Measurements from ENCODE around the gene SLAMF9.
A peak's percentile ranks its signal among the peaks of the same experiment; 100 is the strongest.

The SLAMF9 gene

DNA sequence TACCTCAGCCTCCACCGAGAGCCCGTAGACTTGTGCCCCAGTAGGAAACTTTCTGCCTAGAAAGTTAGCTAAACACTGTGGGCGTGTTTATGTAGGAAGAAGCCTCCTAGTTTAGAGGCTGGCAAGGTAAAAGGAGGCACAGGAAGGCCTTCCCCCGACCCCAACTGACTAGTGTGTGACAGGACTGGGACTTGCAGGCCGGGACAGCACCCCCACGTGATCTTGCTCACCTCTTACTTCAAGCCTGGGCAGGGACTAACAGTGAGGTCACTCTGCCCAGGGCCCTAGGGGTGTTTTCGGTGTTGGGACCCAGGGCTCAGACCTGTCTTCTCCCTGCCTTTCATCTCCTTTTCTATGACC, 28.3 kb downstream of the SLAMF9 start:
- TF ChIP-seq, protein P1, sequence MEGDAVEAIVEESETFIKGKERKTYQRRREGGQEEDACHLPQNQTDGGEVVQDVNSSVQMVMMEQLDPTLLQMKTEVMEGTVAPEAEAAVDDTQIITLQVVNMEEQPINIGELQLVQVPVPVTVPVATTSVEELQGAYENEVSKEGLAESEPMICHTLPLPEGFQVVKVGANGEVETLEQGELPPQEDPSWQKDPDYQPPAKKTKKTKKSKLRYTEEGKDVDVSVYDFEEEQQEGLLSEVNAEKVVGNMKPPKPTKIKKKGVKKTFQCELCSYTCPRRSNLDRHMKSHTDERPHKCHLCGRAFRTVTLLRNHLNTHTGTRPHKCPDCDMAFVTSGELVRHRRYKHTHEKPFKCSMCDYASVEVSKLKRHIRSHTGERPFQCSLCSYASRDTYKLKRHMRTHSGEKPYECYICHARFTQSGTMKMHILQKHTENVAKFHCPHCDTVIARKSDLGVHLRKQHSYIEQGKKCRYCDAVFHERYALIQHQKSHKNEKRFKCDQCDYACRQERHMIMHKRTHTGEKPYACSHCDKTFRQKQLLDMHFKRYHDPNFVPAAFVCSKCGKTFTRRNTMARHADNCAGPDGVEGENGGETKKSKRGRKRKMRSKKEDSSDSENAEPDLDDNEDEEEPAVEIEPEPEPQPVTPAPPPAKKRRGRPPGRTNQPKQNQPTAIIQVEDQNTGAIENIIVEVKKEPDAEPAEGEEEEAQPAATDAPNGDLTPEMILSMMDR (IDR thresholded peaks at IDR 0.05; ENCODE audit: low read depth, low read length), result no peak
- peak overlapping the region; percentile 98 for H3K4me3 ChIP-seq (ENCODE audit: low read depth, low read length)

DNA sequence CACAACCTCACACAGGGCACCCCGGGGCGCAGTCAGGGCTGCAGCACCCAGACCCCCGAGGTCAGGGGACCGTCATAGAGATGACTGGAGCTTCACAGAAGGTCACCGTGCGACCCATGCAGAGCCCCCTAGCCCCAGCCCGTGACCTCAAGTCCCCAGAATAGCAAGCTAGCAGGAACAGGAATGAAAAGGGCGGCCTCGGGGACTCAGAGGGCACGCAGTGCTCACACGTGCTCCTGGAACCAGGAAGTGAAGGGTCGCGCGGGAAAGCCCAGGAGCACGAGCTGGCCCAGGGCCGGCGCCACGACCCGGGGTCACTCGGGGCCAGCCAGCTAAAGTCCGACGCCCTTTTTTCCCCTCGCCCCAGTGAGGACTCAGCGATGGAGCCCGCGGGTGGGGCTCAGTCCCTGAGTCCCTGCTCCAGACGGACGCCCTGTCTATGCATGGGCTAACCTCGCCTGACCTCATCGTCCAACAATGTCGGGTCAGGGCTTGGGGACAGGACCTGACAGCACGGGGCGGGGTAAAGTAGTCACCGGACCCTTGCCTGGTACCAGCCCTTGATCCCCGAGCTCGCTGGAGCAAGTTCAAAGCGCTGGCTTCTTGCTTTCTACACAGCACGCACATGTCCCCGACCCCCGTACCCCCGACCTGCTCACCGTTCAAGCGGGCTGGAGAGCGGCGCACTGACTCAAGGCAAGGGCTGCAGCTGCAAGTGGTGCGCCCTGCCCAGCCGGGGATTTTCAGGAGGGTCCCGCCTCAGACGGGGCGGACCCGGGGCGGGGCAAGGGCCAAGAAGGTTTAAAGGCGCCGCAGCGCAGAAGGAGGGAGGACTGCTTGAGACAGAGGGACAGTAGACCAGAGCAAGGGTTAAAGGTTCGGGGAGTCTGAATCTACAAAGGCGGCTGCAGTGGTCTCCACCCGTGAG, 29.0 kb downstream of the SLAMF9 start, which contains the start of gene TAGLN2:
Gene TAGLN2 (minus strand): TSS at position 717 of the 928 bp plus-strand sequence. CDS start 4,998 bp downstream, outside the sequence.
- TF ChIP-seq, protein P1 (IDR thresholded peaks at IDR 0.05; ENCODE audit: low read depth, low read length), result no peak
- H3K4me3 ChIP-seq (ENCODE audit: low read depth, low read length), result peak within 1 kb of the TSS; percentile 98

DNA sequence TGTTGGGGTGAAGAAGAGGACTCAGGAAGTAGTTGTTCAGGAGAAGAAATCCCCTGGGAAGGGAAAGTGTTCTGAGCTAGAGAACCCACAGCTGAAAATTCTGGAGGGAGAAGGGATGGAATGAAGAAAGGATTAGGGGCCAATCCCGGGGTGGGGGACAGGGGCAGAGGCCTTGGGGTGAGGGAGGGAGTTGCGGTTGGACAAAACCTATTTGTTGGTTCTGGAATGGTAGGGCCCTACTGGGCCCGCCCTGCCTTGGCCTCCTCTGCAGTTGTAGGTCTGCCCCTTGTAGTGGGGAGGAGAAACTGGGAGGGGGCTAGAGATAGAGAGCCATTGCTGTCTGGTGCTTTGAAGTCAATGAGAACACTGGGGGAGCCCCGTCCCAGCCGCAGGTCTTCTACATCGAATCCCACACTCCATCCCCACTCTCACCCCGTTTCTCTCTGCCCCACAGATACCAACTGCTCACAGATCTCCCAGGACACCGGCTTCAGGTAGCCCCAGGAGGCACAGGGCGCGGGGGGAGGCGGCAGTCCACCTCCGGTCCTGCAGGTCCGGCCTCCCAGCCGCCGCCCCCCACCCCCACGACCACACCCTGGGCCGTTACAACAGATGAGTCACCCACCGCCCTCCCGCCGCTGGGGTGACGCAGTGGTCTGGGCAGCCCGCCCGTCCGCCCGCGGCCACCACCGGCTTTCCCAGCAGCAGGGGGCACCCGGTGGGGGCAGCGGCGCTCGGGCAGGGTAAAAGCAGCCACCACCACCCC, 29.8 kb downstream of the SLAMF9 start:
- TF ChIP-seq, protein P1 (IDR thresholded peaks at IDR 0.05; ENCODE audit: low read depth, low read length), result no peak

DNA sequence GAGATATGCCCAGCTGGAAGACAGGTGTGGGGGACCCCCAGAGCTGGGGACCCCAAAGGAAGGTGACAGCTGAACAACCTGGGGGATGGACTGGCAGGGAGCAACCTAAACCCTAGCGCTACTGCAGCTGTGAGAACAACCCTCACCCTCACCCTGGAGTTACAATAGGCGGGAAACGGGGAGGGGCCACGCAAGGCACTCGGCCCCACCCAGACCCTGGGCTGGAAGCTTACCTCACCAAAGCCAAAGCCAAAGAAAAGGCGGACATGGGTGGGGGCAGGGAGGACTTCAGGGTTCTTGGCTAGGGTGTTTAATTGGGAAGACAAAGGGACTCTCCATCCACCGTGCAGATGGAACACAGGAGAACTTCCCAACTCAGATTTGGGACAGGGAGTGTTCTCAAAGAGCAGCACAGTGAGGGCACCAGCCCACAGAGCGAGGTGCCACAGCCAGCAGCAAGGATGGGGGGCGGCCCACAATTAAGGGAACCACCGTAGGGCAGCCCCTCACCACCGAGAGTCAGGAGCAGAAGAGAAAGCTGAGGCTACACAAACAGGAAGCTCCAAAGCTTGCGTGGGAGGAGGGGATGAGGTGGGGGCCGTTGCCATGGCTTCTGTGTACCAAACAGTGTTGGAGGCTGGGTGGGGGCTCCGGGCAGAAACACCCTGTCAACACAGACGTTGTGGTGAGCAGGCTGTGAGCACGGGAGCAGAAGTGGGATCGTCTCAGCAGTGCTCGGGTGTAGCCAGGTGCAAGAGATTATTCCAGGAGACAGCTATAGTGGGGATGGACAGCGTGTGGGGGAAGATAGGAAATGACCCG, 30.6 kb downstream of the SLAMF9 start:
- peak overlapping the region; percentile 98 for H3K4me3 ChIP-seq (ENCODE audit: low read depth, low read length)
- TF ChIP-seq, protein P1 (IDR thresholded peaks at IDR 0.05; ENCODE audit: low read depth, low read length), result no peak

More for the DNA sequence above, 29.8 kb downstream of the SLAMF9 start:
- peak overlapping the region; percentile 98 for H3K4me3 ChIP-seq (ENCODE audit: low read depth, low read length)

DNA sequence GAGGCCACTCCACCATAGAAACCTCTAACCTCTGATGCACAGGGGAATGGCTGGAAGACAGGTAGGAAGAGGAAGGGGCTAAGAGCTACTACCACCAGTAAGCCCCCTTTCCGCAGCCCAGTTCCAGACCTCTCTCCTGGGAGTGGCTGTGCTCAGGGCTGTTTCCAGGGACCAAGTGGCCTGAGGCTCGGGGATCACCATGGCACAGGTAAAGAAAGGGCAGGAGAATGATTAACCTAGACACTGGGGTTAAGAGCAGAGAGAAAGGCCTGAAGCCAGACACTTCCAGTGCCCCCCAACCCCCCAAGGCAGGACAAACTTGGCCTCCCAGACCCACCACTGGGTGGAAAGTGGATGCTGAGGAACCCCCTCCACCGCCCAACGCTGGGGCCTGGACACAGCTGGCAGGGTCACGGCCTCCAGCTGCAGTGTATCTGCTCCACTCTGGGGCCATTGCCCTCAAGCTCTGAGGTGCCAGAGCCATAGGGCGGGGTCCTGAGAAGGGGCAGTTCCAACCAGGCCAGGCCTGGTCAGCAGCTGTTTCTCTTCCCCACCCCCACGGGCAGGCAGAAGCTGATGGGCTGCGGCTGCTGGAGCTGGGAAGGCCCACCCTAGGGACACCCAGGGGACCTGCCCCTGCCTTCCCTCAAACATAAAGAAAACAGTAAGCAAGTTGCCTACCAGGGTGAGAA, 31.4 kb downstream of the SLAMF9 start:
- TF ChIP-seq, protein P1 (IDR thresholded peaks at IDR 0.05; ENCODE audit: low read depth, low read length), result no peak
- H3K4me3 ChIP-seq (ENCODE audit: low read depth, low read length), result peak overlapping the region; percentile 98

DNA sequence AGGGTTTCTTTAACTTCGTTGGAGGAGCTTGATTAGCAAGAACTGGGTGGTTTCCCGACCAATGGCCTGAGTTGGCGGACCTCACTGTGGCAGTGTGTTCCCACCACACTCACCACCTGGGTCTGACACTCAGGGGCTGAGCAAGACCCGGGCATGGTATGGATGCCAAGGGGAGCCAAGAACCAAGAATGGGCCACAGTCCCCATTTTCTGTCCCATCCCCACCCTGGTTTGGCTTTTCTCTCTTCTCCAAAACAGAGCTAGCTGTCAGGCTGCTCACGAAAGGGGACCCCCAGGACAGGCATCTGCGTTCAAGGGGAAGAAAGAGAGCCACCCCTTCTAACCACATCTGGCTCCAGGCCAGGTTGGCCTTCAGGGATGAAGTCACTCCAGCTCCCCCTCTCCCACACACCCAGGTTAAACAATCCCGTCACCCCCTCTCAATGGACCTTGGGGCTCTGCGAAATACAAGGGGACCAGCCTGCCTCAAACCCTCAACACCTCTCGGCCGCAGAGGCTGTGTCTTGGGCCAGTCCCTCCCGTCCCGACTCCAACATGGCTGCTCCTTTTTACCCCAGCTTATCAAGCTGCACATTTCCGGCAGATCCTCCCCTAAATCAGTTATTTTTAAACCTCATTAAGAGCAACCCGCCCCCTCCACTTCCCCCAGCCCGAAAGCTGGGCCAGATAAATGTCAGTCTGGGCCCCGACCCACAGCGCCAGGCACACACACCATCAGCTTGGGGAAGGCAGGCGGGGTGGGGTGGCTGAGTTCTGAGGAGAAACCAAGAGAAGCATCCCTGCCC, 32.1 kb downstream of the SLAMF9 start:
- TF ChIP-seq, protein P1 (IDR thresholded peaks at IDR 0.05; ENCODE audit: low read depth, low read length), result no peak
- H3K4me3 ChIP-seq (ENCODE audit: low read depth, low read length), result peak overlapping the region; percentile 98
